Astrocyte (in vitro differentiated cells and primary cell): ENCODE data around the gene LCK. TPM values are rescaled to one million over a fixed set of nuclear protein-coding genes. Genes with fewer than 3 reads are reported as not detected.

Source experiments
- DNase-seq: peaks from one replicate; pipeline ENCODE4 v3.0.0-alpha.2; 2010; ENCODE audit warnings: low read depth
- FAIRE-seq: peaks from 2 replicates; lab custom pipeline; 2011; peaks lifted over from hg19 to GRCh38; lab: Jason Lieb, UNC
- H2AFZ ChIP-seq: 2 replicates; pipeline ENCODE4 v1.6.0; 2012; ENCODE audit warnings: low read depth, low read length, inconsistent platforms
- H3K27ac ChIP-seq: 2 replicates; pipeline ENCODE4 v1.5.1; 2011; ENCODE audit warnings: low read depth, low read length, inconsistent platforms
- H3K27me3 ChIP-seq: 2 replicates; pipeline ENCODE4 v1.6.0; 2011; ENCODE audit warnings: low read length, inconsistent platforms; ENCODE audit not compliant: insufficient read depth
- H3K36me3 ChIP-seq: 2 replicates; pipeline ENCODE4 v1.5.1; 2011; ENCODE audit warnings: low read length, inconsistent platforms; ENCODE audit not compliant: insufficient read depth
- H3K4me1 ChIP-seq: 2 replicates; pipeline ENCODE4 v1.5.1; 2011; ENCODE audit warnings: low read length, inconsistent platforms; ENCODE audit not compliant: insufficient read depth
- H3K4me2 ChIP-seq: 2 replicates; pipeline ENCODE4 v1.6.0; 2012; ENCODE audit warnings: low read length, inconsistent platforms
- H3K4me3 ChIP-seq: 2 replicates; pipeline ENCODE4 v1.5.1; 2011; ENCODE audit warnings: low read depth, mild to moderate bottlenecking, low read length, inconsistent platforms; ENCODE audit not compliant: insufficient read depth
- H3K79me2 ChIP-seq: 2 replicates; pipeline ENCODE4 v1.6.0; 2012; ENCODE audit warnings: mild to moderate bottlenecking, low read length, inconsistent platforms; ENCODE audit not compliant: insufficient read depth
- H3K9ac ChIP-seq: 2 replicates; pipeline ENCODE4 v1.6.0; 2012; ENCODE audit warnings: mild to moderate bottlenecking, low read length, inconsistent platforms
- H3K9me3 ChIP-seq: 2 replicates; pipeline ENCODE4 v1.5.1; 2012; ENCODE audit warnings: low read depth, mild to moderate bottlenecking, low read length, inconsistent platforms; ENCODE audit not compliant: insufficient read depth
- H4K20me1 ChIP-seq: 2 replicates; pipeline ENCODE4 v1.6.0; 2012; ENCODE audit warnings: low read length, inconsistent platforms; ENCODE audit not compliant: insufficient read depth
- H3K27ac Mint-ChIP-seq: one replicate; pipeline ENCODE4 v1.8.0; 2021; ENCODE audit warnings: mild to moderate bottlenecking, mixed read lengths; ENCODE audit not compliant: unreplicated experiment
- H3K27me3 Mint-ChIP-seq: one replicate; pipeline ENCODE4 v1.8.0; 2021; ENCODE audit warnings: low read depth, mixed read lengths; ENCODE audit not compliant: unreplicated experiment
- H3K36me3 Mint-ChIP-seq: one replicate; pipeline ENCODE4 v1.8.0; 2021; ENCODE audit warnings: low read depth, mixed read lengths; ENCODE audit not compliant: unreplicated experiment
- H3K4me1 Mint-ChIP-seq: one replicate; pipeline ENCODE4 v1.8.0; 2021; ENCODE audit warnings: low read depth, mixed read lengths; ENCODE audit not compliant: unreplicated experiment
- H3K4me3 Mint-ChIP-seq: one replicate; pipeline ENCODE4 v1.8.0; 2021; ENCODE audit warnings: mild to moderate bottlenecking, moderate library complexity, mixed read lengths; ENCODE audit not compliant: unreplicated experiment
- H3K9me3 Mint-ChIP-seq: one replicate; pipeline ENCODE4 v1.8.0; 2021; ENCODE audit warnings: mild to moderate bottlenecking, mixed read lengths; ENCODE audit not compliant: unreplicated experiment
- CTCF ChIP-seq: IDR thresholded peaks from 2 replicates; pipeline ENCODE4 v1.5.1; 2011; ENCODE audit warnings: low read depth, mild to moderate bottlenecking, inconsistent platforms, low read length, moderate library complexity; ENCODE audit not compliant: insufficient read depth
- EZH2 ChIP-seq: IDR thresholded peaks from 2 replicates; pipeline ENCODE4 v1.6.1; 2012; ENCODE audit warnings: mild to moderate bottlenecking, low read length, inconsistent platforms; ENCODE audit not compliant: insufficient read depth
- total RNA-seq: library from RNA; stranded (reverse); gene quantifications from 2 replicates; pipeline ENCODE4 v1.2.1, GENCODE V29; 2021

The LCK gene
- total RNA-seq, 1 donor from 2014 or later = 0.30 TPM

- no peaks in the 10 kb centered on the region for H3K9me3 ChIP-seq
- H4K20me1 ChIP-seq = peaks cover 8% of the 10 kb centered on the region
- DNase-seq = peak; percentile 85
- Mint-ChIP-seq H3K36me3 (peaks cover 17% of the 10 kb centered on the region), H3K9me3 (no peaks in the 10 kb centered on the region), H3K27ac (peak within 1 kb of the TSS; percentile 98), H3K4me3 (peak within 1 kb of the TSS; percentile 98), H3K27me3 (no peaks in the 10 kb centered on the region), H3K4me1 (peaks cover 12% of the 10 kb centered on the region)
- peak within 1 kb of the TSS; percentile 97 for H3K4me2 ChIP-seq
- H2AFZ ChIP-seq = peak within 1 kb of the TSS; percentile 79
- H3K36me3 ChIP-seq = peaks cover 19% of the 10 kb centered on the region
- TF ChIP-seq EZH2 (no peak), CTCF (no peak)
- H3K4me1 ChIP-seq = peaks cover 19% of the 10 kb centered on the region
- peak within 1 kb of the TSS; percentile 97 for H3K27ac ChIP-seq
- FAIRE-seq = no peak
- H3K4me3 ChIP-seq = peak within 1 kb of the TSS; percentile 98
- H3K27me3 ChIP-seq = no peaks in the 10 kb centered on the region
- H3K79me2 ChIP-seq = peaks cover 56% of the 10 kb centered on the region
- H3K9ac ChIP-seq = peak within 1 kb of the TSS; percentile 100
Observed at GRCh38 chr1:32221980-32222755, 28.9 kb upstream of the LCK start, which contains the start of the genes EIF3I and TMEM234. Gene EIF3I (plus strand): TSS chr1:32222407. CDS start chr1:32222442, 35 bp downstream. Gene TMEM234 (minus strand): TSS chr1:32222353. CDS start chr1:32222322, 31 bp downstream.

- DNase-seq (no peak), FAIRE-seq (no peak)
- Histone ChIP-seq H3K36me3 (peaks cover 31% of the 10 kb centered on the region), H3K79me2 (peaks cover 56% of the 10 kb centered on the region), H3K27me3 (no peaks in the 10 kb centered on the region), H3K4me3 (peak overlapping the region; percentile 3), H3K27ac (no peak overlapping the region), H4K20me1 (peaks cover 16% of the 10 kb centered on the region), H3K9ac (peak overlapping the region; percentile 100), H3K4me1 (peaks cover 19% of the 10 kb centered on the region), H3K4me2 (peak overlapping the region; percentile 97), H3K9me3 (no peaks in the 10 kb centered on the region), H2AFZ (no peak overlapping the region)
- Mint-ChIP-seq H3K36me3 (peaks cover 26% of the 10 kb centered on the region), H3K4me3 (peak overlapping the region; percentile 98), H3K4me1 (peaks cover 12% of the 10 kb centered on the region), H3K27ac (peak overlapping the region; percentile 87), H3K27me3 (no peaks in the 10 kb centered on the region), H3K9me3 (no peaks in the 10 kb centered on the region)
- TF ChIP-seq CTCF = no peak
- no peak for TF ChIP-seq EZH2
Observed at GRCh38 chr1:32223683-32224082, 27.4 kb upstream of the LCK start.

GRCh38 chr1:32224285-32224684 is 26.8 kb upstream of the LCK start:
- TF ChIP-seq EZH2 = no peak
- TF ChIP-seq CTCF = no peak
- H3K9me3 Mint-ChIP-seq = no peaks in the 10 kb centered on the region
- H3K4me1 ChIP-seq = peaks cover 19% of the 10 kb centered on the region
- peaks cover 16% of the 10 kb centered on the region for H4K20me1 ChIP-seq
- DNase-seq (no peak), FAIRE-seq (no peak)
- H3K27ac Mint-ChIP-seq = no peak overlapping the region
- H3K36me3 ChIP-seq = peaks cover 33% of the 10 kb centered on the region
- peaks cover 11% of the 10 kb centered on the region for H3K4me1 Mint-ChIP-seq
- peaks cover 53% of the 10 kb centered on the region for H3K79me2 ChIP-seq
- H3K4me2 ChIP-seq = peak overlapping the region; percentile 97
- H2AFZ ChIP-seq = no peak overlapping the region
- peak overlapping the region; percentile 100 for H3K9ac ChIP-seq
- no peaks in the 10 kb centered on the region for H3K27me3 Mint-ChIP-seq
- no peaks in the 10 kb centered on the region for H3K9me3 ChIP-seq
- peaks cover 28% of the 10 kb centered on the region for H3K36me3 Mint-ChIP-seq
- no peaks in the 10 kb centered on the region for H3K27me3 ChIP-seq
- H3K4me3 Mint-ChIP-seq = peak overlapping the region; percentile 98
- H3K27ac ChIP-seq = no peak overlapping the region
- no peak overlapping the region for H3K4me3 ChIP-seq
